Stomach (tissue), 4 donors: ENCODE measurements around the gene PTPRD.

Source experiments
- POLR2A ChIP-seq, 4 donors: fragments of 450-650 bp; IDR thresholded peaks; one replicate each; pipeline ENCODE4 v1.6.1; 2016; ENCODE audit warnings: antibody characterized with exemption in 4 of 4, control low read depth in 2 of 4, mild to moderate bottlenecking in 1 of 4, moderate library complexity in 1 of 4
- TF ChIP-seq, protein P1 (sequence below), 7 experiments: fragments of 450-650 bp in 4 of 7; fragments of 200-600 bp in 3 of 7; sonication (generic) in 3 of 7; IDR thresholded peaks; one replicate each; pipeline ENCODE4 v1.5.1; 2016 to 2019; ENCODE audit warnings: antibody characterized with exemption in 7 of 7, control low read depth in 2 of 7, mild to moderate bottlenecking in 1 of 7

GRCh38 chr9:8613346-8613825, 1999.4 kb downstream of the PTPRD start:
- TF ChIP-seq, protein P1, sequence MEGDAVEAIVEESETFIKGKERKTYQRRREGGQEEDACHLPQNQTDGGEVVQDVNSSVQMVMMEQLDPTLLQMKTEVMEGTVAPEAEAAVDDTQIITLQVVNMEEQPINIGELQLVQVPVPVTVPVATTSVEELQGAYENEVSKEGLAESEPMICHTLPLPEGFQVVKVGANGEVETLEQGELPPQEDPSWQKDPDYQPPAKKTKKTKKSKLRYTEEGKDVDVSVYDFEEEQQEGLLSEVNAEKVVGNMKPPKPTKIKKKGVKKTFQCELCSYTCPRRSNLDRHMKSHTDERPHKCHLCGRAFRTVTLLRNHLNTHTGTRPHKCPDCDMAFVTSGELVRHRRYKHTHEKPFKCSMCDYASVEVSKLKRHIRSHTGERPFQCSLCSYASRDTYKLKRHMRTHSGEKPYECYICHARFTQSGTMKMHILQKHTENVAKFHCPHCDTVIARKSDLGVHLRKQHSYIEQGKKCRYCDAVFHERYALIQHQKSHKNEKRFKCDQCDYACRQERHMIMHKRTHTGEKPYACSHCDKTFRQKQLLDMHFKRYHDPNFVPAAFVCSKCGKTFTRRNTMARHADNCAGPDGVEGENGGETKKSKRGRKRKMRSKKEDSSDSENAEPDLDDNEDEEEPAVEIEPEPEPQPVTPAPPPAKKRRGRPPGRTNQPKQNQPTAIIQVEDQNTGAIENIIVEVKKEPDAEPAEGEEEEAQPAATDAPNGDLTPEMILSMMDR (IDR thresholded peaks at IDR 0.05): no peak
- TF ChIP-seq POLR2A (IDR thresholded peaks at IDR 0.05): no peak
